K562 (cell line): ENCODE measurements around the gene SIGLEC1. TPM values are rescaled to one million over a fixed set of nuclear protein-coding genes. Genes with fewer than 3 reads are reported as not detected.

Source experiments
- ATAC-seq: fragments of 200-7000 bp; cut with Tn5 transposase; 3 replicates; pipeline ENCODE4 v1.9.1; 2020; ENCODE audit warnings: moderate library complexity
- BruUV-seq: library from RNA; stranded (reverse); fragments of 400-500 nt; replicated peaks from 2 replicates; lab custom pipeline; 2021; lab: Mats Ljungman, UMichigan
- CTCF ChIA-PET: fragments of 300-600 bp; formaldehyde crosslinking; extraction: SDS; loops from one replicate; lab custom pipeline; 2021; ENCODE audit warnings: low intra/inter-chr PET ratio; lab: Yijun Ruan, JAX
- POLR2A ChIA-PET: fragments of 300-600, 350-650 bp; sonication (Branson Sonifier 250); formaldehyde crosslinking; extraction: SDS; loops from one replicate; lab custom pipeline; 2021; ENCODE audit warnings: antibody characterized with exemption, inconsistent platforms; lab: Yijun Ruan, JAX
- DNase-seq, 4 experiments: peaks; one replicate each; pipeline versions ENCODE4 v3.0.0 to v3.0.0-alpha.2; 2011 to 2018; ENCODE audit warnings: low spot score in 3 of 4, mixed read lengths in 3 of 4; ENCODE audit errors: extremely low read depth in 1 of 4
- FAIRE-seq: peaks from 2 replicates; lab custom pipeline; 2011; peaks lifted over from hg19 to GRCh38; lab: Jason Lieb, UNC
- H2AFZ ChIP-seq: 2 replicates; pipeline ENCODE4 v1.6.0; 2011; ENCODE audit warnings: low read depth, low read length, control low read depth, inconsistent platforms
- H3K27ac ChIP-seq: fragments of 200-600 bp; 3 replicates; pipeline ENCODE4 v1.8.0; 2011; ENCODE audit warnings: low read depth, mild to moderate bottlenecking, control low read depth, inconsistent platforms, low read length, moderate library complexity, mixed read lengths; ENCODE audit errors: extremely low read depth
- H3K27me3 ChIP-seq, 2 experiments: fragments of 300-600 bp in 1 of 2; 2 replicates in 1 of 2; 3 replicates in 1 of 2; pipeline versions ENCODE4 v1.6.0 to v1.8.0; 2011; ENCODE audit warnings: inconsistent platforms in 2 of 2, low read length in 2 of 2, mild to moderate bottlenecking in 1 of 2, mixed read lengths in 1 of 2, moderate library complexity in 1 of 2; ENCODE audit not compliant: control insufficient read depth in 2 of 2, insufficient read depth in 2 of 2
- H3K36me3 ChIP-seq: fragments of 300-600 bp; 3 replicates; pipeline ENCODE4 v1.8.0; 2011; ENCODE audit warnings: mild to moderate bottlenecking, low read length, inconsistent platforms; ENCODE audit not compliant: control insufficient read depth, insufficient read depth
- H3K4me1 ChIP-seq, 2 experiments: fragments of 200-600 bp in 1 of 2; replicated peaks in 1 of 2; 2 replicates in 1 of 2; 3 replicates in 1 of 2; pipeline versions ENCODE4 v1.5.1 to v1.8.0; 2011; ENCODE audit warnings: inconsistent platforms in 2 of 2, low read length in 2 of 2, mild to moderate bottlenecking in 1 of 2, mixed read lengths in 1 of 2, moderate library complexity in 1 of 2; ENCODE audit not compliant: control insufficient read depth in 2 of 2, insufficient read depth in 2 of 2
- H3K4me2 ChIP-seq: 2 replicates; pipeline ENCODE4 v1.6.1; 2011; ENCODE audit warnings: low read length, control low read depth, inconsistent platforms, mixed read lengths; ENCODE audit not compliant: insufficient read depth
- H3K4me3 ChIP-seq: fragments of 200-600 bp; sonication (generic), shearing (Covaris generic); 2 replicates; pipeline ENCODE4 v1.5.1; 2016; ENCODE audit warnings: control low read depth, inconsistent platforms
- H3K79me2 ChIP-seq: fragments of 200-600 bp; 3 replicates; pipeline ENCODE4 v1.8.0; 2011; ENCODE audit warnings: low read length, inconsistent platforms; ENCODE audit not compliant: control insufficient read depth, insufficient read depth
- H3K9ac ChIP-seq, 2 experiments: 2 replicates each; pipeline versions ENCODE4 v1.6.0 to v1.6.1; 2011; ENCODE audit warnings: low read depth in 2 of 2, low read length in 2 of 2, control low read depth in 1 of 2, inconsistent platforms in 1 of 2, mild to moderate bottlenecking in 1 of 2, mixed read lengths in 1 of 2; ENCODE audit not compliant: insufficient read depth in 1 of 2
- H3K9me1 ChIP-seq: one replicate; pipeline ENCODE4 v1.6.0; 2011; ENCODE audit warnings: inconsistent platforms, mild to moderate bottlenecking, low read length, moderate library complexity; ENCODE audit not compliant: control insufficient read depth, insufficient read depth
- H3K9me3 ChIP-seq: replicated peaks from 2 replicates; pipeline ENCODE4 v1.5.1; 2011; ENCODE audit warnings: low read depth, low read length, inconsistent platforms; ENCODE audit not compliant: control insufficient read depth, insufficient read depth
- H4K20me1 ChIP-seq: replicated peaks from 2 replicates; pipeline ENCODE4 v1.6.1; 2011; ENCODE audit warnings: low read length, inconsistent platforms, mixed read lengths; ENCODE audit not compliant: control insufficient read depth, insufficient read depth
- ATF1 ChIP-seq, 2 experiments: fragments of 450-650 bp in 1 of 2; IDR thresholded peaks; 2 replicates each; pipeline ENCODE4 v1.6.1; 2016; ENCODE audit warnings: missing compliant biosample characterization in 1 of 2, missing genetic modification characterization in 1 of 2
- BRD4 ChIP-seq: fragments of 200-600 bp; sonication (generic); IDR thresholded peaks from 2 replicates; pipeline ENCODE4 v1.6.1; 2017; ENCODE audit warnings: inconsistent platforms
- CREB3 ChIP-seq: fragments of 450-650 bp; conservative IDR thresholded peaks from 2 replicates; pipeline ENCODE4 v1.6.1; 2016; ENCODE audit warnings: missing genetic modification characterization, low read depth, mild to moderate bottlenecking, missing compliant biosample characterization, moderate library complexity
- ETS1 ChIP-seq: conservative IDR thresholded peaks from 2 replicates; pipeline ENCODE4 v1.6.1; 2011; ENCODE audit warnings: low read depth, mild to moderate bottlenecking, low read length; ENCODE audit not compliant: control insufficient read depth
- GTF2E2 ChIP-seq: fragments of 200-800 bp; sonication (Bioruptor generic); IDR thresholded peaks from 2 replicates; pipeline ENCODE4 v1.6.1; 2016; ENCODE audit warnings: missing genetic modification characterization, missing compliant biosample characterization
- HMGXB4 ChIP-seq: sonication (generic); formaldehyde crosslinking; IDR thresholded peaks from 2 replicates; pipeline ENCODE4 v1.8.1; 2023; ENCODE audit warnings: mild to moderate bottlenecking, missing genetic modification reagents
- KDM5B ChIP-seq: fragments of 200-600 bp; sonication (generic); IDR thresholded peaks from 2 replicates; pipeline ENCODE4 v1.6.1; 2012; ENCODE audit warnings: low read depth, mild to moderate bottlenecking, moderate library complexity, low read length, control low read depth, inconsistent platforms; ENCODE audit not compliant: insufficient replicate concordance
- MCM2 ChIP-seq: fragments of 450-650 bp; IDR thresholded peaks from 2 replicates; pipeline ENCODE4 v1.6.1; 2017; ENCODE audit warnings: low read depth, mild to moderate bottlenecking
- MECOM ChIP-seq: fragments of 250-450 bp; sonication (Bioruptor Pico); IDR thresholded peaks from 2 replicates; pipeline ENCODE4 v1.8.0; 2022; ENCODE audit warnings: inconsistent platforms
- NONO ChIP-seq, 2 experiments: fragments of 200-400 bp in 1 of 2; fragments of 450-650 bp in 1 of 2; formaldehyde crosslinking in 1 of 2; IDR thresholded peaks; 2 replicates each; pipeline ENCODE4 v1.6.1; 2017; ENCODE audit warnings: low read depth in 2 of 2, mild to moderate bottlenecking in 2 of 2, moderate library complexity in 2 of 2, low read length in 1 of 2
- RFX5 ChIP-seq: IDR thresholded peaks from 2 replicates; pipeline ENCODE4 v1.6.1; 2011; ENCODE audit warnings: low read depth, mild to moderate bottlenecking, improper control_type of control experiment, low read length
- ZBTB9 ChIP-seq: fragments of 450-650 bp; formaldehyde crosslinking; IDR thresholded peaks from 2 replicates; pipeline ENCODE4 v1.4.0; 2020; ENCODE audit warnings: mild to moderate bottlenecking, moderate library complexity
- ZFPM2 ChIP-seq: fragments of 250-450 bp; sonication (Bioruptor Pico); IDR thresholded peaks from 2 replicates; pipeline ENCODE4 v1.5.1; 2022; ENCODE audit warnings: mild to moderate bottlenecking
- ZNF766 ChIP-seq: fragments of 200-800 bp; sonication (Bioruptor generic); conservative IDR thresholded peaks from 2 replicates; pipeline ENCODE4 v1.6.1; 2016; ENCODE audit warnings: missing genetic modification characterization, missing compliant biosample characterization
- WGBS: fragments of 100-300 bp; shearing (Covaris generic); methylation state at CpG from one replicate; pipeline ENCODE4 v1.1.6; 2016; ENCODE audit warnings: low coverage, mixed read lengths; ENCODE audit not compliant: insufficient coverage; ENCODE audit errors: missing lambda C conversion rate; 5-methylcytosine and 5-hydroxymethylcytosine counted together
- in situ Hi-C: fragments of 300-500 bp; cut with MboI; formaldehyde crosslinking; loops from 4 replicates; pipeline ENCODE4 v1.15.0; 2018; ENCODE audit warnings: inconsistent platforms, mixed read lengths
- intact Hi-C: fragments of 100-400 bp; cut with micrococcal nuclease; formaldehyde crosslinking; loops from 2 replicates; pipeline ENCODE4 v1.14.2; 2022
- polyA plus RNA-seq, 8 experiments: library from polyadenylated mRNA; depleted of rRNA in 4 of 8; stranded (reverse) in 5 of 8; unstranded in 3 of 8; fragments of >200 nt; fragmentation: Nextera tagmentation in 2 of 8; fragmentation: Illumina TruSeq in 1 of 8; extraction: Ambion mirVana in 2 of 8; extraction: Trizol in 1 of 8; gene quantifications; 2 replicates each; pipeline versions ENCODE4 v1.2.1 to v1.2.3, GENCODE V29; 2011 to 2014; ENCODE audit warnings: inconsistent platforms in 1 of 8, missing spikeins in 1 of 8
- total RNA-seq, 7 experiments: library from RNA; depleted of rRNA in 6 of 7; stranded (reverse); fragments of >200 nt in 6 of 7; fragmentation: Illumina TruSeq in 2 of 7; extraction: Trizol in 2 of 7; gene quantifications; 2 replicates each; pipeline versions ENCODE4 v1.2.1 to v1.2.3, GENCODE V29; 2011 to 2021; ENCODE audit warnings: low replicate concordance in 1 of 7

SIGLEC1 gene
- total and polyA plus RNA-seq, 9 of the 15 experiments (the other 6 are each of a cell fraction or from before 2014, with no cell fraction given) = 0.05 to 0.07 TPM; not detected in 7

GRCh38 chr20:3693376-3693775, 19.0 kb downstream of the SIGLEC1 start (continued):
- no peak for TF ChIP-seq NONO (IDR thresholded peaks at IDR 0.05; ENCODE audit: low read depth in 2 of 2, low read length in 1 of 2)
- TF ChIP-seq ZNF766 (CRISPR knock-in tag) = no peak
- TF ChIP-seq GTF2E2 (tag) = no peak
- no peak for TF ChIP-seq RFX5
- TF ChIP-seq MCM2 = no peak
- no peak for TF ChIP-seq MECOM (CRISPR knock-in tag)
- no peak for TF ChIP-seq ZFPM2 (CRISPR knock-in tag)
- no peak for TF ChIP-seq ETS1

GRCh38 chr20:3692706-3693294, 19.6 kb downstream of the SIGLEC1 start:
- H3K4me2 ChIP-seq = no peak overlapping the region
- no peaks in the 10 kb centered on the region for H3K79me2 ChIP-seq
- ChIA-PET CTCF (no interaction called here), POLR2A (no interaction called here)
- ATAC-seq (no peak), FAIRE-seq (no peak), DNase-seq (no peak)
- H3K27me3 ChIP-seq = peaks cover 0 to 8% of the 10 kb centered on the region in 2 experiments; a peak in 2 of 5 replicates
- in situ Hi-C loops (no loop called here), intact Hi-C loops (no loop called here)
- BruUV-seq = no TSS peak
- H3K9me1 ChIP-seq = no peaks in the 10 kb centered on the region
- H3K27ac ChIP-seq = no peak overlapping the region
- no peak overlapping the region for H3K4me3 ChIP-seq
- 5% methylated on average over 6 of the region's 23 CpGs for whole genome bisulfite sequencing
- H2AFZ ChIP-seq = no peak overlapping the region
- no peaks in the 10 kb centered on the region for H3K36me3 ChIP-seq
- H3K9me3 ChIP-seq = no peaks in the 10 kb centered on the region
- H3K4me1 ChIP-seq = peaks cover 0 to 34% of the 10 kb centered on the region in 2 experiments; a peak in 2 of 5 replicates
- no peaks in the 10 kb centered on the region for H4K20me1 ChIP-seq
- H3K9ac ChIP-seq = no peak overlapping the region; a peak in 1 of 4 replicates
- TF ChIP-seq HMGXB4 (no peak), ATF1 (CRISPR knock-in tag; IDR thresholded peaks at IDR 0.05) (no peak), ATF1 (tag; IDR thresholded peaks at IDR 0.05) (no peak), ZBTB9 (CRISPR knock-in tag) (no peak), BRD4 (no peak), KDM5B (no peak), CREB3 (tag) (no peak)
